H9 (cell line): ENCODE results near the gene RXRB. TPM values are rescaled to one million over a fixed set of nuclear protein-coding genes. Genes with fewer than 3 reads are reported as not detected.

Experiments
- DNase-seq: peaks from one replicate; pipeline ENCODE4 v3.0.0-alpha.2; 2017
- H2AFZ ChIP-seq: one replicate; pipeline ENCODE4 v1.6.1; 2013; ENCODE audit warnings: mild to moderate bottlenecking, low read length, control low read depth, moderate library complexity
- H2AK5ac ChIP-seq: 2 replicates; pipeline ENCODE4 v1.6.1; 2013; ENCODE audit warnings: low read length, control low read depth, mixed read lengths; ENCODE audit not compliant: insufficient read length
- H2BK120ac ChIP-seq: one replicate; pipeline ENCODE4 v1.6.1; 2013; ENCODE audit warnings: low read depth, mild to moderate bottlenecking, low read length, control low read depth, inconsistent platforms; ENCODE audit not compliant: poor library complexity, severe bottlenecking
- H2BK12ac ChIP-seq: 2 replicates; pipeline ENCODE4 v1.6.1; 2013; ENCODE audit warnings: low read length, control low read depth, mixed read lengths, low read depth; ENCODE audit not compliant: insufficient read length
- H2BK15ac ChIP-seq: 2 replicates; pipeline ENCODE4 v1.6.1; 2013; ENCODE audit warnings: low read depth, low read length, control low read depth
- H2BK20ac ChIP-seq: one replicate; pipeline ENCODE4 v1.6.1; 2013; ENCODE audit warnings: low read depth, mild to moderate bottlenecking, low read length, control low read depth, inconsistent platforms; ENCODE audit not compliant: poor library complexity, severe bottlenecking
- H2BK5ac ChIP-seq: 2 replicates; pipeline ENCODE4 v1.6.1; 2013; ENCODE audit warnings: low read length, control low read depth, mixed read lengths; ENCODE audit not compliant: insufficient read length
- H3K14ac ChIP-seq: 2 replicates; pipeline ENCODE4 v1.6.1; 2013; ENCODE audit warnings: low read length, control low read depth; ENCODE audit not compliant: insufficient read depth
- H3K18ac ChIP-seq: 2 replicates; pipeline ENCODE4 v1.6.1; 2013; ENCODE audit warnings: low read depth, mild to moderate bottlenecking, mixed read lengths, low read length, control low read depth; ENCODE audit not compliant: insufficient read length
- H3K23ac ChIP-seq: 2 replicates; pipeline ENCODE4 v1.6.1; 2013; ENCODE audit warnings: low read length, control low read depth, mixed read lengths, low read depth; ENCODE audit not compliant: insufficient read length
- H3K23me2 ChIP-seq: 2 replicates; pipeline ENCODE4 v1.6.1; 2013; ENCODE audit warnings: low read depth, mild to moderate bottlenecking, mixed read lengths, low read length, control low read depth; ENCODE audit not compliant: insufficient read length, poor library complexity, severe bottlenecking
- H3K27ac ChIP-seq: 2 replicates; pipeline ENCODE4 v1.5.1; 2013; ENCODE audit warnings: low read length, control low read depth, mixed read lengths, low read depth; ENCODE audit not compliant: insufficient read length
- H3K27me3 ChIP-seq: 2 replicates; pipeline ENCODE4 v1.6.1; 2013; ENCODE audit warnings: low read length, control low read depth, inconsistent platforms; ENCODE audit not compliant: insufficient read depth
- H3K4ac ChIP-seq: 2 replicates; pipeline ENCODE4 v1.6.1; 2013; ENCODE audit warnings: low read depth, mild to moderate bottlenecking, control low read depth, inconsistent platforms, low read length, moderate library complexity
- H3K4me1 ChIP-seq: 2 replicates; pipeline ENCODE4 v1.6.1; 2013; ENCODE audit warnings: low read length, control low read depth, inconsistent platforms; ENCODE audit not compliant: insufficient read depth
- H3K4me2 ChIP-seq: 2 replicates; pipeline ENCODE4 v1.6.1; 2013; ENCODE audit warnings: low read length, control low read depth, mixed read lengths; ENCODE audit not compliant: insufficient read length, insufficient read depth
- H3K56ac ChIP-seq: 2 replicates; pipeline ENCODE4 v1.6.1; 2013; ENCODE audit warnings: low read depth, mild to moderate bottlenecking, mixed read lengths, low read length, control low read depth; ENCODE audit not compliant: insufficient read length
- H3K79me1 ChIP-seq: 2 replicates; pipeline ENCODE4 v1.6.1; 2013; ENCODE audit warnings: low read depth, mild to moderate bottlenecking, moderate library complexity, low read length, control low read depth, inconsistent platforms; ENCODE audit not compliant: insufficient read depth, poor library complexity, severe bottlenecking
- H3K79me2 ChIP-seq: 2 replicates; pipeline ENCODE4 v1.6.1; 2013; ENCODE audit warnings: low read length, control low read depth, inconsistent platforms; ENCODE audit not compliant: insufficient read depth
- H3K9ac ChIP-seq: 2 replicates; pipeline ENCODE4 v1.6.1; 2013; ENCODE audit warnings: low read length, control low read depth, mixed read lengths; ENCODE audit not compliant: insufficient read length; ENCODE audit errors: extremely low read depth
- H3K9me3 ChIP-seq: one replicate; pipeline ENCODE4 v1.6.1; 2013; ENCODE audit warnings: low read depth, low read length, inconsistent platforms; ENCODE audit not compliant: control insufficient read depth
- H3T11ph ChIP-seq: one replicate; pipeline ENCODE4 v1.6.1; 2013; ENCODE audit warnings: mild to moderate bottlenecking, low read length, control low read depth, inconsistent platforms
- H4K20me1 ChIP-seq: one replicate; pipeline ENCODE4 v1.6.1; 2013; ENCODE audit not compliant: control insufficient read depth, insufficient read length, insufficient read depth
- H4K5ac ChIP-seq: 2 replicates; pipeline ENCODE4 v1.6.1; 2013; ENCODE audit warnings: low read depth, mild to moderate bottlenecking, mixed read lengths, low read length, control low read depth; ENCODE audit not compliant: insufficient read length
- H4K8ac ChIP-seq: replicated peaks from 2 replicates; pipeline ENCODE4 v1.6.1; 2013; ENCODE audit warnings: low read length, control low read depth, mixed read lengths, low read depth; ENCODE audit not compliant: insufficient read length
- H4K91ac ChIP-seq: 2 replicates; pipeline ENCODE4 v1.6.1; 2013; ENCODE audit warnings: low read depth, mild to moderate bottlenecking, moderate library complexity, mixed read lengths, low read length, control low read depth; ENCODE audit not compliant: insufficient read length
- H3K27ac Mint-ChIP-seq, 3 experiments: 2 replicates in 2 of 3; 3 replicates in 1 of 3; pipeline ENCODE4 v1.8.0; 2020 to 2021; ENCODE audit warnings: mixed read lengths in 3 of 3, mild to moderate bottlenecking in 1 of 3, moderate library complexity in 1 of 3
- H3K27me3 Mint-ChIP-seq: 2 replicates; pipeline ENCODE4 v1.8.0; 2021; ENCODE audit warnings: low read depth, mild to moderate bottlenecking, moderate library complexity, mixed read lengths
- H3K36me3 Mint-ChIP-seq, 3 experiments: 2 replicates in 2 of 3; 3 replicates in 1 of 3; pipeline ENCODE4 v1.8.0; 2020 to 2021; ENCODE audit warnings: low read depth in 3 of 3, mixed read lengths in 3 of 3; ENCODE audit not compliant: insufficient read depth in 1 of 3
- H3K4me1 Mint-ChIP-seq, 2 experiments: 2 replicates each; pipeline ENCODE4 v1.8.0; 2020; ENCODE audit warnings: mixed read lengths in 2 of 2
- H3K4me3 Mint-ChIP-seq, 2 experiments: 2 replicates in 1 of 2; 3 replicates in 1 of 2; pipeline ENCODE4 v1.8.0; 2020 to 2021; ENCODE audit warnings: mild to moderate bottlenecking in 2 of 2, mixed read lengths in 2 of 2, moderate library complexity in 1 of 2
- H3K9me3 Mint-ChIP-seq, 2 experiments: 2 replicates in 1 of 2; 3 replicates in 1 of 2; pipeline ENCODE4 v1.8.0; 2020; ENCODE audit warnings: mild to moderate bottlenecking in 2 of 2, mixed read lengths in 2 of 2, moderate library complexity in 1 of 2
- WGBS: extraction: QIAGEN DNeasy Blood & Tissue Kit; methylation state at CpG from one replicate; pipeline ENCODE4 v1.1.7; 2013; ENCODE audit warnings: missing lambda C conversion rate, low lambda C conversion rate, mixed read lengths; ENCODE audit not compliant: insufficient read length; ENCODE audit errors: extremely low coverage; 5-methylcytosine and 5-hydroxymethylcytosine counted together
- total RNA-seq: library from RNA; stranded (reverse); gene quantifications from 2 replicates; pipeline ENCODE4 v1.2.1, GENCODE V29; 2021
- TF ChIP-seq, protein P1 (sequence below): fragments of 200-600 bp; sonication (generic); conservative IDR thresholded peaks from 3 replicates; pipeline ENCODE4 v1.8.0; 2021; ENCODE audit warnings: antibody characterized with exemption, mild to moderate bottlenecking

Gene RXRB
- total RNA-seq, 1 experiment from 2014 or later = 14.8 TPM

DNA sequence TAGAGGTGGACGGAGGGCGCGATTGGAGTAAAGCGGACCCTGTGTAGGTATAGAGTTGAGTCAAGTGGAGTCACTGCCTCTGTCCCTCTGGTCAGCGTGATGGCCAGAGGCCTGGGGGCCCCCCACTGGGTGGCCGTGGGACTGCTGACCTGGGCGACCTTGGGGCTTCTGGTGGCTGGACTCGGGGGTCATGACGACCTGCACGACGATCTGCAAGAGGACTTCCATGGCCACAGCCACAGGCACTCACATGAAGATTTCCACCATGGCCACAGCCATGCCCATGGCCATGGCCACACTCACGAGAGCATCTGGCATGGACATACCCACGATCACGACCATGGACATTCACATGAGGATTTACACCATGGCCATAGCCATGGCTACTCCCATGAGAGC, 681 bp upstream of the RXRB start:
- no peak for DNase-seq
- peaks cover 46 to 56% of the 10 kb centered on the region in 2 experiments for H3K4me1 Mint-ChIP-seq
- Histone ChIP-seq H2BK5ac (no peak overlapping the region), H4K5ac (no peak overlapping the region), H3K79me2 (peaks cover 4% of the 10 kb centered on the region; the same call in 1 of the 2 replicates), H4K20me1 (no peaks in the 10 kb centered on the region), H3K4ac (no peak overlapping the region), H2BK12ac (no peak overlapping the region), H2BK120ac (no peak overlapping the region), H2BK20ac (no peak overlapping the region), H3T11ph (no peak overlapping the region), H3K14ac (no peak overlapping the region), H3K4me1 (peaks cover 15% of the 10 kb centered on the region; the same call in 1 of the 2 replicates), H3K4me2 (peak overlapping the region; percentile 86), H3K56ac (no peak overlapping the region), H3K27me3 (peaks cover 10% of the 10 kb centered on the region; the same call in 1 of the 2 replicates), H3K9ac (peak overlapping the region; percentile 88), H3K27ac (no peak overlapping the region), H3K18ac (no peak overlapping the region), H3K79me1 (no peaks in the 10 kb centered on the region), H3K9me3 (no peaks in the 10 kb centered on the region), H2AK5ac (no peak overlapping the region), H4K8ac (no peak overlapping the region), H2BK15ac (no peak overlapping the region), H2AFZ (no peak overlapping the region), H4K91ac (no peak overlapping the region), H3K23ac (no peak overlapping the region), H3K23me2 (peaks cover 18% of the 10 kb centered on the region)
- H3K9me3 Mint-ChIP-seq = no peaks in the 10 kb centered on the region; a peak in 1 of 5 replicates
- peak overlapping the region; percentile 96 to 99 for H3K4me3 Mint-ChIP-seq
- H3K27me3 Mint-ChIP-seq = peaks cover 13% of the 10 kb centered on the region
- H3K27ac Mint-ChIP-seq = peak overlapping the region; percentile 99
- no CpG with 5 or more reads among the region's 14 CpGs for WGBS
- TF ChIP-seq, protein P1, sequence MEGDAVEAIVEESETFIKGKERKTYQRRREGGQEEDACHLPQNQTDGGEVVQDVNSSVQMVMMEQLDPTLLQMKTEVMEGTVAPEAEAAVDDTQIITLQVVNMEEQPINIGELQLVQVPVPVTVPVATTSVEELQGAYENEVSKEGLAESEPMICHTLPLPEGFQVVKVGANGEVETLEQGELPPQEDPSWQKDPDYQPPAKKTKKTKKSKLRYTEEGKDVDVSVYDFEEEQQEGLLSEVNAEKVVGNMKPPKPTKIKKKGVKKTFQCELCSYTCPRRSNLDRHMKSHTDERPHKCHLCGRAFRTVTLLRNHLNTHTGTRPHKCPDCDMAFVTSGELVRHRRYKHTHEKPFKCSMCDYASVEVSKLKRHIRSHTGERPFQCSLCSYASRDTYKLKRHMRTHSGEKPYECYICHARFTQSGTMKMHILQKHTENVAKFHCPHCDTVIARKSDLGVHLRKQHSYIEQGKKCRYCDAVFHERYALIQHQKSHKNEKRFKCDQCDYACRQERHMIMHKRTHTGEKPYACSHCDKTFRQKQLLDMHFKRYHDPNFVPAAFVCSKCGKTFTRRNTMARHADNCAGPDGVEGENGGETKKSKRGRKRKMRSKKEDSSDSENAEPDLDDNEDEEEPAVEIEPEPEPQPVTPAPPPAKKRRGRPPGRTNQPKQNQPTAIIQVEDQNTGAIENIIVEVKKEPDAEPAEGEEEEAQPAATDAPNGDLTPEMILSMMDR = no peak
- peaks cover 28 to 42% (median 32%) of the 10 kb centered on the region in 3 experiments for H3K36me3 Mint-ChIP-seq
